Stimulated activated naive CD8-positive, alpha-beta T cell treated with anti-CD3 and anti-CD28 coated beads, Interleukin-15, amount 100 ng/mL, for 72 hours (primary cell): ENCODE measurements around the gene ERP27.

ENCODE experiments used
- ATAC-seq: fragments of 150-1000 bp; cut with Tn5 transposase; 2 replicates; pipeline ENCODE4 v1.10.0; 2021; ENCODE audit warnings: mild to moderate bottlenecking, moderate library complexity
- DNase-seq, 2 donors: peaks; one replicate each; pipeline ENCODE4 v3.0.0; 2021 to 2022
- H3K27ac Mint-ChIP-seq, 2 donors: one replicate each; pipeline ENCODE4 v1.8.0; 2022; ENCODE audit warnings: mild to moderate bottlenecking in 2 of 2, mixed read lengths in 2 of 2, moderate library complexity in 2 of 2
- H3K27me3 Mint-ChIP-seq: one replicate; pipeline ENCODE4 v1.8.0; 2022; ENCODE audit warnings: mixed read lengths
- H3K4me1 Mint-ChIP-seq: one replicate; pipeline ENCODE4 v1.8.0; 2022; ENCODE audit warnings: mild to moderate bottlenecking, mixed read lengths
- H3K4me3 Mint-ChIP-seq, 2 donors: one replicate each; pipeline ENCODE4 v1.8.0; 2022; ENCODE audit warnings: mild to moderate bottlenecking in 2 of 2, mixed read lengths in 2 of 2, moderate library complexity in 1 of 2
- H3K9me3 Mint-ChIP-seq, 2 donors: one replicate each; pipeline ENCODE4 v1.8.0; 2022; ENCODE audit warnings: mixed read lengths in 2 of 2

The ERP27 gene

GRCh38 chr12:14952299-14952921, 14.1 kb upstream of the ERP27 start:
- Mint-ChIP-seq H3K9me3 (no peaks in the 10 kb centered on the region), H3K27me3 (no peaks in the 10 kb centered on the region), H3K4me3 (peak overlapping the region; percentile 78 to 95), H3K27ac (peak overlapping the region; percentile 94 to 100), H3K4me1 (peaks cover 78% of the 10 kb centered on the region)
- DNase-seq (peak; percentile 36 to 68), ATAC-seq (peak; percentile 77)

- H3K9me3 Mint-ChIP-seq, result no peaks in the 10 kb centered on the region
- ATAC-seq, result no peak
- peak overlapping the region; percentile 94 to 100 for H3K27ac Mint-ChIP-seq
- no peak for DNase-seq
- H3K4me1 Mint-ChIP-seq, result peaks cover 78% of the 10 kb centered on the region
- no peaks in the 10 kb centered on the region for H3K27me3 Mint-ChIP-seq
- peak overlapping the region; percentile 78 to 95 for H3K4me3 Mint-ChIP-seq
Measured at GRCh38 chr12:14951851-14952250, 13.5 kb upstream of the ERP27 start.

GRCh38 chr12:14950982-14951746, 12.8 kb upstream of the ERP27 start:
- ATAC-seq (no peak), DNase-seq (peak in 1 of 2 donors; percentile 20)
- H3K27ac Mint-ChIP-seq, result peak overlapping the region; percentile 91 to 100
- H3K9me3 Mint-ChIP-seq, result no peaks in the 10 kb centered on the region
- peak overlapping the region; percentile 78 to 95 for H3K4me3 Mint-ChIP-seq
- H3K4me1 Mint-ChIP-seq, result peaks cover 81% of the 10 kb centered on the region
- no peaks in the 10 kb centered on the region for H3K27me3 Mint-ChIP-seq

GRCh38 chr12:14950421-14950820, 12.1 kb upstream of the ERP27 start:
- Mint-ChIP-seq H3K9me3 (no peaks in the 10 kb centered on the region), H3K27ac (peak overlapping the region; percentile 0 to 100), H3K27me3 (no peaks in the 10 kb centered on the region), H3K4me3 (peak overlapping the region; percentile 55 to 95), H3K4me1 (peaks cover 86% of the 10 kb centered on the region)
- peak; percentile 50 for ATAC-seq
- DNase-seq, result peak in 1 of 2 donors; percentile 58

- ATAC-seq (no peak), DNase-seq (peak in 1 of 2 donors; percentile 47)
- Mint-ChIP-seq H3K4me1 (peaks cover 93% of the 10 kb centered on the region), H3K27ac (peak overlapping the region; percentile 56 to 100), H3K4me3 (peak overlapping the region; percentile 55 to 95), H3K27me3 (no peaks in the 10 kb centered on the region), H3K9me3 (no peaks in the 10 kb centered on the region)
Measured at GRCh38 chr12:14949631-14950030, 11.3 kb upstream of the ERP27 start.

GRCh38 chr12:14948672-14949071, 10.3 kb upstream of the ERP27 start:
- Mint-ChIP-seq H3K27me3 (no peaks in the 10 kb centered on the region), H3K4me3 (peak overlapping the region; percentile 81 to 95)

GRCh38 chr12:14946861-14947260, 8.5 kb upstream of the ERP27 start:
- Mint-ChIP-seq H3K9me3 (no peaks in the 10 kb centered on the region), H3K27me3 (no peaks in the 10 kb centered on the region)
- DNase-seq, result no peak

More at GRCh38 chr12:14948672-14949071, 10.3 kb upstream of the ERP27 start:
- peaks cover 87% of the 10 kb centered on the region for H3K4me1 Mint-ChIP-seq
- peak overlapping the region; percentile 85 to 100 for H3K27ac Mint-ChIP-seq
- no peaks in the 10 kb centered on the region for H3K9me3 Mint-ChIP-seq
- DNase-seq, result peak; percentile 43 to 64
- peak; percentile 88 for ATAC-seq

GRCh38 chr12:14946162-14946561, 7.8 kb upstream of the ERP27 start:
- peaks cover 63% of the 10 kb centered on the region for H3K4me1 Mint-ChIP-seq
- no peaks in the 10 kb centered on the region for H3K9me3 Mint-ChIP-seq
- ATAC-seq (no peak), DNase-seq (no peak)
- no peaks in the 10 kb centered on the region for H3K27me3 Mint-ChIP-seq
- peak overlapping the region in 1 of 2 donors; percentile 95 for H3K4me3 Mint-ChIP-seq
- peak overlapping the region; percentile 49 to 88 for H3K27ac Mint-ChIP-seq

More at GRCh38 chr12:14946861-14947260, 8.5 kb upstream of the ERP27 start:
- peak overlapping the region; percentile 67 to 95 for H3K4me3 Mint-ChIP-seq
- peaks cover 70% of the 10 kb centered on the region for H3K4me1 Mint-ChIP-seq
- peak overlapping the region in 1 of 2 donors; percentile 88 for H3K27ac Mint-ChIP-seq
- no peak for ATAC-seq

- no peak overlapping the region for H3K4me3 Mint-ChIP-seq
- peaks cover 53% of the 10 kb centered on the region for H3K4me1 Mint-ChIP-seq
- no peaks in the 10 kb centered on the region for H3K9me3 Mint-ChIP-seq
- no peak overlapping the region for H3K27ac Mint-ChIP-seq
- DNase-seq, result no peak
- H3K27me3 Mint-ChIP-seq, result no peaks in the 10 kb centered on the region
- no peak for ATAC-seq
Measured at GRCh38 chr12:14942196-14942931, 4.0 kb upstream of the ERP27 start.

- Mint-ChIP-seq H3K4me1 (peaks cover 51% of the 10 kb centered on the region), H3K4me3 (no peak overlapping the region), H3K27me3 (no peaks in the 10 kb centered on the region), H3K9me3 (no peaks in the 10 kb centered on the region), H3K27ac (no peak overlapping the region)
- no peak for ATAC-seq
- DNase-seq, result no peak
Measured at GRCh38 chr12:14941369-14941768, 3.0 kb upstream of the ERP27 start.

GRCh38 chr12:14937689-14938088, 648 bp downstream of the ERP27 start:
- Mint-ChIP-seq H3K4me3 (no peak overlapping the region), H3K9me3 (no peaks in the 10 kb centered on the region), H3K27ac (peak overlapping the region; percentile 5 to 77), H3K27me3 (no peaks in the 10 kb centered on the region), H3K4me1 (peaks cover 47% of the 10 kb centered on the region)
- DNase-seq (no peak), ATAC-seq (peak; percentile 41)

GRCh38 chr12:14937014-14937413, 1.3 kb downstream of the ERP27 start:
- Mint-ChIP-seq H3K9me3 (no peaks in the 10 kb centered on the region), H3K27ac (no peak overlapping the region), H3K27me3 (no peaks in the 10 kb centered on the region), H3K4me3 (no peak overlapping the region), H3K4me1 (peaks cover 47% of the 10 kb centered on the region)
- no peak for ATAC-seq
- no peak for DNase-seq

- Mint-ChIP-seq H3K4me1 (peaks cover 47% of the 10 kb centered on the region), H3K27me3 (no peaks in the 10 kb centered on the region), H3K9me3 (no peaks in the 10 kb centered on the region), H3K27ac (peak overlapping the region in 1 of 2 donors; percentile 43), H3K4me3 (no peak overlapping the region)
- no peak for ATAC-seq
- no peak for DNase-seq
Measured at GRCh38 chr12:14936224-14936861, 2.0 kb downstream of the ERP27 start.

- Mint-ChIP-seq H3K9me3 (no peaks in the 10 kb centered on the region), H3K27me3 (no peaks in the 10 kb centered on the region), H3K27ac (peak overlapping the region in 1 of 2 donors; percentile 35), H3K4me1 (peaks cover 39% of the 10 kb centered on the region), H3K4me3 (no peak overlapping the region)
- no peak for DNase-seq
- ATAC-seq, result no peak
Measured at GRCh38 chr12:14935031-14935430, 3.3 kb downstream of the ERP27 start.

GRCh38 chr12:14934511-14934910, 3.8 kb downstream of the ERP27 start:
- Mint-ChIP-seq H3K4me1 (peaks cover 34% of the 10 kb centered on the region), H3K4me3 (no peak overlapping the region), H3K27me3 (no peaks in the 10 kb centered on the region), H3K27ac (no peak overlapping the region), H3K9me3 (no peaks in the 10 kb centered on the region)
- DNase-seq, result no peak
- ATAC-seq, result no peak
